IMR-90 (cell line): ENCODE data around the gene TMEM215. TPM values are rescaled to one million over a fixed set of nuclear protein-coding genes. Genes with fewer than 3 reads are reported as not detected.

Experiments used
- ATAC-seq: fragments of 200-7000 bp; cut with Tn5 transposase; 2 replicates; pipeline ENCODE4 v1.9.1; 2020; ENCODE audit warnings: low read depth, mild to moderate bottlenecking, moderate library complexity
- BruUV-seq: library from RNA; stranded (reverse); fragments of 400-500 nt; replicated peaks from 2 replicates; lab custom pipeline; 2021; lab: Mats Ljungman, UMichigan
- CTCF ChIA-PET: fragments of 300-600 bp; formaldehyde crosslinking; extraction: SDS; loops from one replicate; lab custom pipeline; 2021; ENCODE audit warnings: antibody characterized with exemption; lab: Yijun Ruan, JAX
- POLR2A ChIA-PET: fragments of 300-600 bp; sonication (Branson Sonifier 250); formaldehyde crosslinking; loops from one replicate; lab custom pipeline; 2022; ENCODE audit warnings: antibody characterized with exemption; ENCODE audit not compliant: unreplicated experiment; lab: Charles Lee
- DNase-seq: peaks from one replicate; pipeline ENCODE4 v3.0.0; 2013
- H2AFZ ChIP-seq: replicated peaks from 2 replicates; pipeline ENCODE3; 2013; ENCODE audit warnings: low read length, mild to moderate bottlenecking; ENCODE audit not compliant: poor library complexity
- H2AK5ac ChIP-seq: 2 replicates; pipeline ENCODE4 v1.6.1; 2013; ENCODE audit warnings: low read depth, low read length, inconsistent platforms
- H2AK9ac ChIP-seq: replicated peaks from 2 replicates; pipeline ENCODE3; 2013; ENCODE audit warnings: mild to moderate bottlenecking, low read depth, low read length, moderate library complexity; ENCODE audit not compliant: poor library complexity
- H2BK120ac ChIP-seq: 2 replicates; pipeline ENCODE4 v1.6.1; 2013; ENCODE audit warnings: low read depth, low read length, inconsistent platforms
- H2BK15ac ChIP-seq: 3 replicates; pipeline ENCODE4 v1.6.1; 2013; ENCODE audit warnings: low read depth, low read length, inconsistent platforms
- H2BK20ac ChIP-seq: 2 replicates; pipeline ENCODE4 v1.6.1; 2013; ENCODE audit warnings: low read depth, mild to moderate bottlenecking, inconsistent platforms, low read length, moderate library complexity
- H2BK5ac ChIP-seq: 2 replicates; pipeline ENCODE4 v1.6.1; 2013; ENCODE audit warnings: mild to moderate bottlenecking, low read depth, low read length, inconsistent platforms; ENCODE audit not compliant: poor library complexity, severe bottlenecking
- H3K14ac ChIP-seq: replicated peaks from 2 replicates; pipeline ENCODE4 v1.6.1; 2013; ENCODE audit warnings: low read depth, low read length, inconsistent platforms
- H3K18ac ChIP-seq: 2 replicates; pipeline ENCODE4 v1.6.1; 2013; ENCODE audit warnings: low read depth, low read length, control low read depth
- H3K23ac ChIP-seq: 2 replicates; pipeline ENCODE4 v1.6.1; 2013; ENCODE audit warnings: low read depth, low read length, inconsistent platforms
- H3K27ac ChIP-seq: 2 replicates; pipeline ENCODE4 v1.5.1; 2013; ENCODE audit warnings: mild to moderate bottlenecking, control low read depth, low read length; ENCODE audit not compliant: insufficient read depth
- H3K27me3 ChIP-seq: 2 replicates; pipeline ENCODE4 v1.6.1; 2013; ENCODE audit warnings: low read length; ENCODE audit not compliant: control insufficient read depth, insufficient read depth
- H3K36me3 ChIP-seq: 2 replicates; pipeline ENCODE4 v1.6.1; 2013; ENCODE audit warnings: low read length, mixed read lengths; ENCODE audit not compliant: control insufficient read depth, insufficient read depth
- H3K4ac ChIP-seq: 2 replicates; pipeline ENCODE4 v1.6.1; 2013; ENCODE audit warnings: low read depth, low read length, inconsistent platforms
- H3K4me1 ChIP-seq: 2 replicates; pipeline ENCODE4 v1.6.1; 2013; ENCODE audit warnings: low read length, mixed read lengths; ENCODE audit not compliant: control insufficient read depth, insufficient read depth
- H3K4me2 ChIP-seq: 2 replicates; pipeline ENCODE4 v1.6.1; 2013; ENCODE audit warnings: low read depth, mild to moderate bottlenecking, control low read depth, low read length, moderate library complexity
- H3K4me3 ChIP-seq: 2 replicates; pipeline ENCODE4 v1.5.1; 2013; ENCODE audit warnings: low read depth, mild to moderate bottlenecking, control low read depth, low read length, moderate library complexity; ENCODE audit not compliant: insufficient read depth
- H3K56ac ChIP-seq: 2 replicates; pipeline ENCODE4 v1.6.1; 2013; ENCODE audit warnings: low read length, inconsistent platforms; ENCODE audit not compliant: insufficient read depth; ENCODE audit errors: extremely low read depth
- H3K79me1 ChIP-seq, 2 experiments: 2 replicates each; pipeline ENCODE4 v1.6.1; 2013; ENCODE audit warnings: low read length in 2 of 2, inconsistent platforms in 1 of 2, low read depth in 1 of 2
- H3K9ac ChIP-seq: 2 replicates; pipeline ENCODE4 v1.6.1; 2013; ENCODE audit warnings: low read depth, low read length, control low read depth
- H3K9me1 ChIP-seq: 2 replicates; pipeline ENCODE4 v1.6.1; 2013; ENCODE audit warnings: low read length, inconsistent platforms; ENCODE audit not compliant: insufficient read depth
- H3K9me3 ChIP-seq: 2 replicates; pipeline ENCODE4 v1.6.1; 2013; ENCODE audit warnings: low read length; ENCODE audit not compliant: control insufficient read depth, insufficient read depth
- H4K20me1 ChIP-seq: 2 replicates; pipeline ENCODE4 v1.6.1; 2013; ENCODE audit warnings: low read length, inconsistent platforms; ENCODE audit not compliant: insufficient read depth
- H4K5ac ChIP-seq: 2 replicates; pipeline ENCODE4 v1.6.1; 2013; ENCODE audit warnings: mild to moderate bottlenecking, low read depth, low read length, control low read depth
- H4K8ac ChIP-seq, 2 experiments: 2 replicates each; pipeline ENCODE4 v1.6.1; 2013; ENCODE audit warnings: low read depth in 2 of 2, low read length in 2 of 2, control low read depth in 1 of 2, inconsistent platforms in 1 of 2
- H4K91ac ChIP-seq: 2 replicates; pipeline ENCODE4 v1.6.1; 2013; ENCODE audit warnings: low read depth, low read length, inconsistent platforms; ENCODE audit not compliant: insufficient read depth
- POLR2A ChIP-seq: IDR thresholded peaks from 2 replicates; pipeline ENCODE4 v1.6.1; 2012; ENCODE audit warnings: mild to moderate bottlenecking, low read depth, low read length
- RAD21 ChIP-seq: IDR thresholded peaks from 2 replicates; pipeline ENCODE4 v1.6.1; 2012; ENCODE audit warnings: low read length, improper control_type of control experiment
- WGBS, 2 experiments: methylation state at CpG; one replicate each; pipeline versions ENCODE4 v1.1.5 to v1.1.7; 2013; ENCODE audit warnings: missing lambda C conversion rate in 2 of 2; ENCODE audit not compliant: insufficient read length in 1 of 2; ENCODE audit errors: extremely low coverage in 2 of 2; 5-methylcytosine and 5-hydroxymethylcytosine counted together
- dilution Hi-C: fragments of 300-500 bp; cut with HindIII; formaldehyde crosslinking; loops from one replicate; pipeline ENCODE4 v1.14.3; 2018; ENCODE audit warnings: low sequenced_read_pairs; ENCODE audit not compliant: unreplicated experiment
- in situ Hi-C: fragments of 300-500 bp; cut with MboI; formaldehyde crosslinking; loops from 3 replicates; pipeline ENCODE4 v1.14.3; 2019; ENCODE audit warnings: low sequenced_read_pairs, inconsistent platforms, mixed read lengths
- intact Hi-C: fragments of 100-400 bp; cut with micrococcal nuclease; formaldehyde crosslinking; loops from 2 replicates; pipeline ENCODE4 v1.10.0; 2022
- polyA plus RNA-seq, 3 experiments: library from polyadenylated mRNA; depleted of rRNA; stranded (reverse); fragments of >200 nt; gene quantifications; 2 replicates each; pipeline ENCODE4 v1.2.3, GENCODE V29; 2012; ENCODE audit warnings: low replicate concordance in 1 of 3
- total RNA-seq: library from RNA; depleted of rRNA; stranded (reverse); fragments of >200 nt; gene quantifications from 2 replicates; pipeline ENCODE4 v1.2.3, GENCODE V29; 2012

TMEM215 gene
- total and polyA plus RNA-seq, 2 of the 4 experiments (the other 2 are of a cell fraction): not detected

- H3K27me3 ChIP-seq: no peaks in the 10 kb centered on the region
- intact Hi-C loops: loop anchor here (10.0 kb wide), 1 partner anchor 97 kb away; no protein-coding TSS in a partner anchor
- no peak overlapping the region for H2AK5ac ChIP-seq
- H3K9me3 ChIP-seq: no peaks in the 10 kb centered on the region
- H3K56ac ChIP-seq: no peak overlapping the region
- H2BK5ac ChIP-seq: no peak overlapping the region
- BruUV-seq: no TSS peak
- H2BK15ac ChIP-seq: no peak overlapping the region
- DNase-seq: no peak
- ATAC-seq: no peak
- H3K4ac ChIP-seq: no peak overlapping the region
- dilution Hi-C loops: no loop called here
- H3K27ac ChIP-seq: no peak overlapping the region
- H2BK20ac ChIP-seq: no peak overlapping the region
- TF ChIP-seq RAD21 (no peak), POLR2A (no peak)
- CTCF ChIA-PET: no interaction called here
- POLR2A ChIA-PET: no interaction called here
- no peaks in the 10 kb centered on the region for H4K20me1 ChIP-seq
- no peak overlapping the region for H4K91ac ChIP-seq
- H3K4me1 ChIP-seq: no peaks in the 10 kb centered on the region
- H2AK9ac ChIP-seq: no peak overlapping the region
- no peak overlapping the region for H2AFZ ChIP-seq
- H3K9ac ChIP-seq: no peak overlapping the region
- in situ Hi-C loops: no loop called here
- H3K18ac ChIP-seq: no peak overlapping the region
- H3K14ac ChIP-seq: no peak overlapping the region
- H4K5ac ChIP-seq: no peak overlapping the region
- H4K8ac ChIP-seq: no peak overlapping the region
- no peak overlapping the region for H2BK120ac ChIP-seq
- no peaks in the 10 kb centered on the region for H3K9me1 ChIP-seq
- WGBS, 2 experiments: no CpG with 5 or more reads among the region's 4 CpGs
- no peaks in the 10 kb centered on the region for H3K36me3 ChIP-seq
- no peak overlapping the region for H3K4me3 ChIP-seq
- no peak overlapping the region for H3K23ac ChIP-seq
- no peaks in the 10 kb centered on the region for H3K79me1 ChIP-seq
- H3K4me2 ChIP-seq: no peak overlapping the region
Measured at GRCh38 chr9:32741706-32742105, 41.6 kb upstream of the TMEM215 start.
